ENCODE measurements around the gene MYORG. TPM values are rescaled to one million over a fixed set of nuclear protein-coding genes. Genes with fewer than 3 reads are reported as not detected.

The MYORG gene
- polyA plus RNA-seq (ENCODE audit: insufficient read length in 4 of 4), result 10 to 100 TPM in 1 of 4 donors, 1 to 10 TPM in 3; 6.7 to 10.2 (median 9.5) TPM

- peak in 3 of 4 donors; percentile 58 to 83 (median 63) for DNase-seq (ENCODE audit: low read depth in 4 of 4, low spot score in 2 of 4)
These were observed at the start of gene MYORG for GRCh38 chr9:34376596-34377403. MYORG (minus strand) TSS chr9:34376898; CDS start chr9:34372943, 3,955 bp downstream.

- DNase-seq (ENCODE audit: low read depth in 4 of 4, low spot score in 2 of 4), result no peak
These were observed 43.2 kb upstream of the MYORG start for GRCh38 chr9:34419716-34420504.

- no peak for DNase-seq (ENCODE audit: low read depth in 4 of 4, low spot score in 2 of 4)
These were observed 41.0 kb upstream of the MYORG start for GRCh38 chr9:34417734-34418133.

GRCh38 chr9:34413231-34413852 is 36.6 kb upstream of the MYORG start:
- DNase-seq (ENCODE audit: low read depth in 4 of 4, low spot score in 2 of 4), result peak; percentile 39 to 80 (median 52)

GRCh38 chr9:34412336-34412735 is 35.6 kb upstream of the MYORG start:
- no peak for DNase-seq (ENCODE audit: low read depth in 4 of 4, low spot score in 2 of 4)

GRCh38 chr9:34409154-34409553 is 32.5 kb upstream of the MYORG start:
- DNase-seq (ENCODE audit: low read depth in 4 of 4, low spot score in 2 of 4), result no peak

GRCh38 chr9:34408173-34408572 is 31.5 kb upstream of the MYORG start:
- no peak for DNase-seq (ENCODE audit: low read depth in 4 of 4, low spot score in 2 of 4)

- DNase-seq (ENCODE audit: low read depth in 4 of 4, low spot score in 2 of 4), result no peak
These were observed 29.5 kb upstream of the MYORG start for GRCh38 chr9:34406219-34406618.

GRCh38 chr9:34405719-34406118 is 29.0 kb upstream of the MYORG start:
- DNase-seq (ENCODE audit: low read depth in 4 of 4, low spot score in 2 of 4), result no peak

- no peak for DNase-seq (ENCODE audit: low read depth in 4 of 4, low spot score in 2 of 4)
These were observed 27.1 kb upstream of the MYORG start for GRCh38 chr9:34403554-34404380.

- no peak for DNase-seq (ENCODE audit: low read depth in 4 of 4, low spot score in 2 of 4)
These were observed 24.2 kb upstream of the MYORG start for GRCh38 chr9:34400686-34401602.

- DNase-seq (ENCODE audit: low read depth in 4 of 4, low spot score in 2 of 4), result no peak
These were observed 23.6 kb upstream of the MYORG start for GRCh38 chr9:34400275-34400674.

- no peak for DNase-seq (ENCODE audit: low read depth in 4 of 4, low spot score in 2 of 4)
These were observed 23.0 kb upstream of the MYORG start for GRCh38 chr9:34399729-34400128.

- no peak for DNase-seq (ENCODE audit: low read depth in 4 of 4, low spot score in 2 of 4)
These were observed 22.2 kb upstream of the MYORG start for GRCh38 chr9:34398875-34399274.

GRCh38 chr9:34396276-34397214 is 19.8 kb upstream of the MYORG start:
- DNase-seq (ENCODE audit: low read depth in 4 of 4, low spot score in 2 of 4), result no peak

- no peak for DNase-seq (ENCODE audit: low read depth in 4 of 4, low spot score in 2 of 4)
These were observed 15.8 kb upstream of the MYORG start for GRCh38 chr9:34392511-34392910.

GRCh38 chr9:34387239-34387638 is 10.5 kb upstream of the MYORG start:
- DNase-seq (ENCODE audit: low read depth in 4 of 4, low spot score in 2 of 4), result no peak

- DNase-seq (ENCODE audit: low read depth in 4 of 4, low spot score in 2 of 4), result no peak
These were observed 10.0 kb upstream of the MYORG start for GRCh38 chr9:34386656-34387055.
